Nephron (organoid): Measurements from ENCODE around the gene PNPO.

ENCODE experiments used
- H3K27ac Mint-ChIP-seq, 3 experiments: 2 replicates each; pipeline ENCODE4 v1.8.0; 2020; ENCODE audit warnings: mixed read lengths in 3 of 3, mild to moderate bottlenecking in 2 of 3, moderate library complexity in 1 of 3
- H3K27me3 Mint-ChIP-seq: 2 replicates; pipeline ENCODE4 v1.8.0; 2021; ENCODE audit warnings: low read depth, mild to moderate bottlenecking, moderate library complexity, mixed read lengths
- H3K36me3 Mint-ChIP-seq: 2 replicates; pipeline ENCODE4 v1.8.0; 2020; ENCODE audit warnings: low read depth, mixed read lengths
- H3K4me1 Mint-ChIP-seq: 2 replicates; pipeline ENCODE4 v1.8.0; 2020; ENCODE audit warnings: mixed read lengths
- H3K4me3 Mint-ChIP-seq, 3 experiments: 2 replicates each; pipeline ENCODE4 v1.8.0; 2020; ENCODE audit warnings: mild to moderate bottlenecking in 3 of 3, mixed read lengths in 3 of 3, moderate library complexity in 2 of 3
- H3K9me3 Mint-ChIP-seq: 2 replicates; pipeline ENCODE4 v1.8.0; 2020; ENCODE audit warnings: mixed read lengths
- TF ChIP-seq, protein P1 (sequence below), 3 experiments: fragments of 200-600 bp; sonication (generic); IDR thresholded peaks; one replicate each; pipeline ENCODE4 v1.5.0; 2021; ENCODE audit warnings: antibody characterized with exemption in 3 of 3; ENCODE audit not compliant: unreplicated experiment in 3 of 3

Gene PNPO

DNA sequence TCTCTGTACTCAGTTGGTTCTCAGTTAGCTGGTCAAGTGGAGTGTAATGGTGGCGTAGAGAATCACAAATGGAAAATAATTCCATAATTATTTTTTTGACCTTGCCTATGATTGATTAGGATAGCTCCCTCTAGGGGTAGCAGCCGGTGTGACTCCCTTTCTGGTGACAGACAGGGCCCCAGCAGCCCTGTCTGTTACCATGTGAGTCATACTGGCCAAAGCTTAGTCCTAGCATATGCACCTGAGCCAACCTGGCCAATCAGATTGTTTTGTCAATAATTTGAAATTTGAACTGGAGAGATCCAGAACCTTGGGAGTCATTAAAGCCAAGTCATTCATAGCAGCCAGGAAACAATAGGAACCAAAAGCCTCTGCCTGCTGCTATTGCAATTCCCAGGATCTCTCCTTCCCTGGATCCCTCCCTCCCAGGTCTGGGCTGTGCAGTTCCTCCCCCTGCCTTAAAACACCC lies 5.6 kb downstream of the PNPO start:
- no peaks in the 10 kb centered on the region for H3K9me3 Mint-ChIP-seq
- no peaks in the 10 kb centered on the region for H3K27me3 Mint-ChIP-seq
- H3K4me1 Mint-ChIP-seq = peaks cover 10% of the 10 kb centered on the region
- H3K36me3 Mint-ChIP-seq = no peaks in the 10 kb centered on the region
- TF ChIP-seq, protein P1, sequence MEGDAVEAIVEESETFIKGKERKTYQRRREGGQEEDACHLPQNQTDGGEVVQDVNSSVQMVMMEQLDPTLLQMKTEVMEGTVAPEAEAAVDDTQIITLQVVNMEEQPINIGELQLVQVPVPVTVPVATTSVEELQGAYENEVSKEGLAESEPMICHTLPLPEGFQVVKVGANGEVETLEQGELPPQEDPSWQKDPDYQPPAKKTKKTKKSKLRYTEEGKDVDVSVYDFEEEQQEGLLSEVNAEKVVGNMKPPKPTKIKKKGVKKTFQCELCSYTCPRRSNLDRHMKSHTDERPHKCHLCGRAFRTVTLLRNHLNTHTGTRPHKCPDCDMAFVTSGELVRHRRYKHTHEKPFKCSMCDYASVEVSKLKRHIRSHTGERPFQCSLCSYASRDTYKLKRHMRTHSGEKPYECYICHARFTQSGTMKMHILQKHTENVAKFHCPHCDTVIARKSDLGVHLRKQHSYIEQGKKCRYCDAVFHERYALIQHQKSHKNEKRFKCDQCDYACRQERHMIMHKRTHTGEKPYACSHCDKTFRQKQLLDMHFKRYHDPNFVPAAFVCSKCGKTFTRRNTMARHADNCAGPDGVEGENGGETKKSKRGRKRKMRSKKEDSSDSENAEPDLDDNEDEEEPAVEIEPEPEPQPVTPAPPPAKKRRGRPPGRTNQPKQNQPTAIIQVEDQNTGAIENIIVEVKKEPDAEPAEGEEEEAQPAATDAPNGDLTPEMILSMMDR (IDR thresholded peaks at IDR 0.05; ENCODE audit: unreplicated experiment in 3 of 3) = peak; percentile 66 to 77 (median 77)
- peak overlapping the region in 2 of 3 experiments; percentile 68 to 70 for H3K27ac Mint-ChIP-seq
- H3K4me3 Mint-ChIP-seq = no peak overlapping the region

DNA sequence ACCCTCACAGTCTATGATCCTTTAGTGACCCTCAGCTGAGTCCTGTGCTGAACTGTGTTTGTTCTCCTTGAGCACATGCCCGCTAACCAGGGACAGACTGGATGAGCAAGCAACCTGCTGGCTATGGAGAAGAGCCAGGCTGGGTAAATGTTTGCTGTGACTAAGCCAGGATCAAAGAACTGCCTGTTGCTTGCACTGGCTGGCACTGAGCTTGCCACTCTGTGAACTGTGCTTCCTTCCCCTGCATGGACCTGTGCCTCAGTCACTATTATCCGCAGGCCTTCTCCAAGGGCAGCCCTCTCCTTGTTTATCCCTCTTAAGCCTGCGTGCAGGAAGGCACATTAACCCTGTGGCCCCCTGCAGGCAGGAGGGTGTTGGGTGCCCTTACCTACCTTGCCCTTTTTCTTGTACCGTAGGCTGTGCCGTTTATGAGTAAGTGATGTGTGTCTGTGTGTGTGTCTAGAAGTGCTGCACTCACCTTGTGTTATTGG lies 7.4 kb downstream of the PNPO start:
- Mint-ChIP-seq H3K27me3 (no peaks in the 10 kb centered on the region), H3K4me1 (peaks cover 10% of the 10 kb centered on the region), H3K27ac (peak overlapping the region; percentile 55 to 77 (median 70)), H3K4me3 (peak overlapping the region in 2 of 3 experiments; percentile 54 to 61), H3K36me3 (no peaks in the 10 kb centered on the region), H3K9me3 (no peaks in the 10 kb centered on the region)
- TF ChIP-seq, protein P1 (IDR thresholded peaks at IDR 0.05; ENCODE audit: unreplicated experiment in 3 of 3) = no peak

DNA sequence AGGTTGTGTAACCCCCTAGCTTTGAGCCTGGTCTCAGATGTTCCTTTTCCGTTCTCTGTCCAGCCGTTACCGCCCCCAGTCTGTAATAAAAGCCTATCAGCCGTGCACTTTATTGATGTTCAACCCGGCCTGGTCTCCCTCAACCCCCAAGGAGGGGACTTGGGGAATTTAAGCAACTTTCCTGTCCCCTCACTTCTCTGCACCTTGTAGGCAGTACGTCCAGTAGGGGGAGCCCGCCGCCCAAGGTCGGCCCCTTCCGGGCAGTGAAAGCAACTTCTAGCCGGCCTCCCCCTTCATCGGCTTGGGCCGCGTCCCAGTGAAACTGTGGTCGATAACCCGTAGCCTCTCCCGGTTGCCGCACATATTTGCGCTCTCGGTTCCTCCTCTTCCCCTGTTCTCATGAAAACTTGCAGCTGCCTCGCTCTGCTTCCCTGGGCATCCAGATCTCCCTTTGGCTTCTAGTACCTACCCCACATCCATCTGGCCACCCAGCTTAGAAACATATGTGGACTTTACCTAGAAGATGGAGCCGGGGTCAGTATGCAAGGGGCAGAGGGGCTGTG lies 7.9 kb downstream of the PNPO start:
- H3K4me3 Mint-ChIP-seq = peak overlapping the region; percentile 9 to 61 (median 54)
- H3K4me1 Mint-ChIP-seq = peaks cover 11% of the 10 kb centered on the region
- H3K27me3 Mint-ChIP-seq = no peaks in the 10 kb centered on the region
- TF ChIP-seq, protein P1 (IDR thresholded peaks at IDR 0.05; ENCODE audit: unreplicated experiment in 3 of 3) = peak; percentile 86 to 95 (median 88)
- H3K9me3 Mint-ChIP-seq = no peaks in the 10 kb centered on the region
- H3K27ac Mint-ChIP-seq = peak overlapping the region; percentile 55 to 77 (median 70)
- no peaks in the 10 kb centered on the region for H3K36me3 Mint-ChIP-seq

DNA sequence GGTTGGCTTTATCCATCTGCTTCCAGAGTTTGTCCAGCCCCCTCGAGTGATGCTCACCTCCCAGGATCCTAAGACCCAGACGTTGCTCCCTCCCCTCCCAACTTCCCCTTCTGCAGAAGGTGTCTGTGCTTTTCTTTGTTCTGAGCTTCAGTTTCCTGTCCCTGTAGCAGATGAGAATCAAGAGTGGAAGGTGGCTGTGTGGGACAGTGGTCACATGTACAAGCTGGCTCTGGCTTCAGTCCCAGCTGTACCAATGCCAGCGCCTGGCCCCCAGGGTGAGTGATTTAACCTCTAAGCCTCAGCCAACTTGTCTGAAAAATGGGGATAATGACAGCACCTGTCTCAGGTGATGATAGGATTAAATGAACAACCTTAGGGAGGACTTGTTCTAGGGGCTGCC lies 8.6 kb downstream of the PNPO start:
- Mint-ChIP-seq H3K27me3 (no peaks in the 10 kb centered on the region), H3K36me3 (no peaks in the 10 kb centered on the region), H3K27ac (peak overlapping the region in 2 of 3 experiments; percentile 55 to 70), H3K4me1 (peaks cover 15% of the 10 kb centered on the region), H3K4me3 (no peak overlapping the region), H3K9me3 (no peaks in the 10 kb centered on the region)
- TF ChIP-seq, protein P1 (IDR thresholded peaks at IDR 0.05; ENCODE audit: unreplicated experiment in 3 of 3) = no peak

- TF ChIP-seq, protein P1 (IDR thresholded peaks at IDR 0.05; ENCODE audit: unreplicated experiment in 3 of 3) = no peak
- Mint-ChIP-seq H3K4me3 (no peak overlapping the region), H3K4me1 (peaks cover 15% of the 10 kb centered on the region), H3K27me3 (no peaks in the 10 kb centered on the region), H3K9me3 (no peaks in the 10 kb centered on the region), H3K27ac (no peak overlapping the region), H3K36me3 (no peaks in the 10 kb centered on the region)
Measured at GRCh38 chr17:47950448-47950847, 9.1 kb downstream of the PNPO start.
